H9 (cell line): ENCODE data around the gene CISD1. TPM values are rescaled to one million over a fixed set of nuclear protein-coding genes. Genes with fewer than 3 reads are reported as not detected.

ENCODE experiments used
- DNase-seq: peaks from one replicate; pipeline ENCODE4 v3.0.0-alpha.2; 2017
- H2AFZ ChIP-seq: one replicate; pipeline ENCODE4 v1.6.1; 2013; ENCODE audit warnings: mild to moderate bottlenecking, low read length, control low read depth, moderate library complexity
- H2AK5ac ChIP-seq: 2 replicates; pipeline ENCODE4 v1.6.1; 2013; ENCODE audit warnings: low read length, control low read depth, mixed read lengths; ENCODE audit not compliant: insufficient read length
- H2BK120ac ChIP-seq: one replicate; pipeline ENCODE4 v1.6.1; 2013; ENCODE audit warnings: low read depth, mild to moderate bottlenecking, low read length, control low read depth, inconsistent platforms; ENCODE audit not compliant: poor library complexity, severe bottlenecking
- H2BK12ac ChIP-seq: 2 replicates; pipeline ENCODE4 v1.6.1; 2013; ENCODE audit warnings: low read length, control low read depth, mixed read lengths, low read depth; ENCODE audit not compliant: insufficient read length
- H2BK15ac ChIP-seq: 2 replicates; pipeline ENCODE4 v1.6.1; 2013; ENCODE audit warnings: low read depth, low read length, control low read depth
- H2BK20ac ChIP-seq: one replicate; pipeline ENCODE4 v1.6.1; 2013; ENCODE audit warnings: low read depth, mild to moderate bottlenecking, low read length, control low read depth, inconsistent platforms; ENCODE audit not compliant: poor library complexity, severe bottlenecking
- H2BK5ac ChIP-seq: 2 replicates; pipeline ENCODE4 v1.6.1; 2013; ENCODE audit warnings: low read length, control low read depth, mixed read lengths; ENCODE audit not compliant: insufficient read length
- H3K14ac ChIP-seq: 2 replicates; pipeline ENCODE4 v1.6.1; 2013; ENCODE audit warnings: low read length, control low read depth; ENCODE audit not compliant: insufficient read depth
- H3K18ac ChIP-seq: 2 replicates; pipeline ENCODE4 v1.6.1; 2013; ENCODE audit warnings: low read depth, mild to moderate bottlenecking, mixed read lengths, low read length, control low read depth; ENCODE audit not compliant: insufficient read length
- H3K23ac ChIP-seq: 2 replicates; pipeline ENCODE4 v1.6.1; 2013; ENCODE audit warnings: low read length, control low read depth, mixed read lengths, low read depth; ENCODE audit not compliant: insufficient read length
- H3K23me2 ChIP-seq: 2 replicates; pipeline ENCODE4 v1.6.1; 2013; ENCODE audit warnings: low read depth, mild to moderate bottlenecking, mixed read lengths, low read length, control low read depth; ENCODE audit not compliant: insufficient read length, poor library complexity, severe bottlenecking
- H3K27ac ChIP-seq: 2 replicates; pipeline ENCODE4 v1.5.1; 2013; ENCODE audit warnings: low read length, control low read depth, mixed read lengths, low read depth; ENCODE audit not compliant: insufficient read length
- H3K27me3 ChIP-seq: 2 replicates; pipeline ENCODE4 v1.6.1; 2013; ENCODE audit warnings: low read length, control low read depth, inconsistent platforms; ENCODE audit not compliant: insufficient read depth
- H3K4ac ChIP-seq: 2 replicates; pipeline ENCODE4 v1.6.1; 2013; ENCODE audit warnings: low read depth, mild to moderate bottlenecking, control low read depth, inconsistent platforms, low read length, moderate library complexity
- H3K4me1 ChIP-seq: 2 replicates; pipeline ENCODE4 v1.6.1; 2013; ENCODE audit warnings: low read length, control low read depth, inconsistent platforms; ENCODE audit not compliant: insufficient read depth
- H3K4me2 ChIP-seq: 2 replicates; pipeline ENCODE4 v1.6.1; 2013; ENCODE audit warnings: low read length, control low read depth, mixed read lengths; ENCODE audit not compliant: insufficient read length, insufficient read depth
- H3K56ac ChIP-seq: 2 replicates; pipeline ENCODE4 v1.6.1; 2013; ENCODE audit warnings: low read depth, mild to moderate bottlenecking, mixed read lengths, low read length, control low read depth; ENCODE audit not compliant: insufficient read length
- H3K79me1 ChIP-seq: 2 replicates; pipeline ENCODE4 v1.6.1; 2013; ENCODE audit warnings: low read depth, mild to moderate bottlenecking, moderate library complexity, low read length, control low read depth, inconsistent platforms; ENCODE audit not compliant: insufficient read depth, poor library complexity, severe bottlenecking
- H3K79me2 ChIP-seq: 2 replicates; pipeline ENCODE4 v1.6.1; 2013; ENCODE audit warnings: low read length, control low read depth, inconsistent platforms; ENCODE audit not compliant: insufficient read depth
- H3K9ac ChIP-seq: 2 replicates; pipeline ENCODE4 v1.6.1; 2013; ENCODE audit warnings: low read length, control low read depth, mixed read lengths; ENCODE audit not compliant: insufficient read length; ENCODE audit errors: extremely low read depth
- H3K9me3 ChIP-seq: one replicate; pipeline ENCODE4 v1.6.1; 2013; ENCODE audit warnings: low read depth, low read length, inconsistent platforms; ENCODE audit not compliant: control insufficient read depth
- H3T11ph ChIP-seq: one replicate; pipeline ENCODE4 v1.6.1; 2013; ENCODE audit warnings: mild to moderate bottlenecking, low read length, control low read depth, inconsistent platforms
- H4K20me1 ChIP-seq: one replicate; pipeline ENCODE4 v1.6.1; 2013; ENCODE audit not compliant: control insufficient read depth, insufficient read length, insufficient read depth
- H4K5ac ChIP-seq: 2 replicates; pipeline ENCODE4 v1.6.1; 2013; ENCODE audit warnings: low read depth, mild to moderate bottlenecking, mixed read lengths, low read length, control low read depth; ENCODE audit not compliant: insufficient read length
- H4K8ac ChIP-seq: replicated peaks from 2 replicates; pipeline ENCODE4 v1.6.1; 2013; ENCODE audit warnings: low read length, control low read depth, mixed read lengths, low read depth; ENCODE audit not compliant: insufficient read length
- H4K91ac ChIP-seq: 2 replicates; pipeline ENCODE4 v1.6.1; 2013; ENCODE audit warnings: low read depth, mild to moderate bottlenecking, moderate library complexity, mixed read lengths, low read length, control low read depth; ENCODE audit not compliant: insufficient read length
- H3K27ac Mint-ChIP-seq, 3 experiments: 2 replicates in 2 of 3; 3 replicates in 1 of 3; pipeline ENCODE4 v1.8.0; 2020 to 2021; ENCODE audit warnings: mixed read lengths in 3 of 3, mild to moderate bottlenecking in 1 of 3, moderate library complexity in 1 of 3
- H3K27me3 Mint-ChIP-seq: 2 replicates; pipeline ENCODE4 v1.8.0; 2021; ENCODE audit warnings: low read depth, mild to moderate bottlenecking, moderate library complexity, mixed read lengths
- H3K36me3 Mint-ChIP-seq, 3 experiments: 2 replicates in 2 of 3; 3 replicates in 1 of 3; pipeline ENCODE4 v1.8.0; 2020 to 2021; ENCODE audit warnings: low read depth in 3 of 3, mixed read lengths in 3 of 3; ENCODE audit not compliant: insufficient read depth in 1 of 3
- H3K4me1 Mint-ChIP-seq, 2 experiments: 2 replicates each; pipeline ENCODE4 v1.8.0; 2020; ENCODE audit warnings: mixed read lengths in 2 of 2
- H3K4me3 Mint-ChIP-seq, 2 experiments: 2 replicates in 1 of 2; 3 replicates in 1 of 2; pipeline ENCODE4 v1.8.0; 2020 to 2021; ENCODE audit warnings: mild to moderate bottlenecking in 2 of 2, mixed read lengths in 2 of 2, moderate library complexity in 1 of 2
- H3K9me3 Mint-ChIP-seq, 2 experiments: 2 replicates in 1 of 2; 3 replicates in 1 of 2; pipeline ENCODE4 v1.8.0; 2020; ENCODE audit warnings: mild to moderate bottlenecking in 2 of 2, mixed read lengths in 2 of 2, moderate library complexity in 1 of 2
- CTCF ChIP-seq: fragments of 200-600 bp; sonication (generic); conservative IDR thresholded peaks from 3 replicates; pipeline ENCODE4 v1.8.0; 2021; ENCODE audit warnings: antibody characterized with exemption, mild to moderate bottlenecking
- total RNA-seq: library from RNA; stranded (reverse); gene quantifications from 2 replicates; pipeline ENCODE4 v1.2.1, GENCODE V29; 2021

The CISD1 gene
- total RNA-seq, 1 experiment from 2014 or later: 42.0 TPM

GRCh38 chr10:58262766-58263165 lies 6.2 kb upstream of the CISD1 start:
- H4K91ac ChIP-seq: no peak overlapping the region
- H2BK5ac ChIP-seq: no peak overlapping the region
- peaks cover 3 to 10% of the 10 kb centered on the region in 2 experiments; a peak in 4 of 5 replicates for H3K9me3 Mint-ChIP-seq
- peaks cover 2% of the 10 kb centered on the region; the same call in 1 of the 2 replicates for H3K4me1 ChIP-seq
- no peak overlapping the region for H3K23ac ChIP-seq
- TF ChIP-seq CTCF: no peak
- H3K4me3 Mint-ChIP-seq: no peak overlapping the region; a peak in 1 of 5 replicates
- H3K27me3 Mint-ChIP-seq: no peaks in the 10 kb centered on the region; the same call in 1 of the 2 replicates
- H2AK5ac ChIP-seq: no peak overlapping the region
- no peak overlapping the region for H2BK20ac ChIP-seq
- H2AFZ ChIP-seq: no peak overlapping the region
- peaks cover 9% of the 10 kb centered on the region for H3K23me2 ChIP-seq
- H3K14ac ChIP-seq: no peak overlapping the region
- no peak overlapping the region for H4K8ac ChIP-seq
- H3K36me3 Mint-ChIP-seq: peaks cover under 1 to 14% (median 11%) of the 10 kb centered on the region in 3 experiments
- no peak overlapping the region for H3K9ac ChIP-seq
- H4K5ac ChIP-seq: no peak overlapping the region
- H3K56ac ChIP-seq: no peak overlapping the region
- H3K4me2 ChIP-seq: no peak overlapping the region
- no peaks in the 10 kb centered on the region for H4K20me1 ChIP-seq
- peaks cover 20 to 35% of the 10 kb centered on the region in 2 experiments for H3K4me1 Mint-ChIP-seq
- no peak overlapping the region for H3T11ph ChIP-seq
- H3K18ac ChIP-seq: no peak overlapping the region
- no peak for DNase-seq
- no peaks in the 10 kb centered on the region for H3K9me3 ChIP-seq
- H2BK120ac ChIP-seq: no peak overlapping the region
- no peaks in the 10 kb centered on the region; the same call in 1 of the 2 replicates for H3K79me2 ChIP-seq
- no peak overlapping the region for H2BK15ac ChIP-seq
- H3K79me1 ChIP-seq: peaks cover 4% of the 10 kb centered on the region
- no peak overlapping the region for H3K27ac Mint-ChIP-seq
- no peak overlapping the region for H3K4ac ChIP-seq
- no peaks in the 10 kb centered on the region for H3K27me3 ChIP-seq
- H2BK12ac ChIP-seq: no peak overlapping the region
- no peak overlapping the region for H3K27ac ChIP-seq
